Brain pericyte (primary cell): ENCODE measurements around the gene PPP2R5C.
"Not testable (repeated sequence)": the region's sequence is repeated elsewhere in the genome, so short reads cannot be mapped to it uniquely, and the experiment has no call there.

Experiments
- DNase-seq: peaks from one replicate; pipeline ENCODE4 v3.0.0-alpha.2; 2012; ENCODE audit warnings: low read depth, low spot score

The PPP2R5C gene

DNA sequence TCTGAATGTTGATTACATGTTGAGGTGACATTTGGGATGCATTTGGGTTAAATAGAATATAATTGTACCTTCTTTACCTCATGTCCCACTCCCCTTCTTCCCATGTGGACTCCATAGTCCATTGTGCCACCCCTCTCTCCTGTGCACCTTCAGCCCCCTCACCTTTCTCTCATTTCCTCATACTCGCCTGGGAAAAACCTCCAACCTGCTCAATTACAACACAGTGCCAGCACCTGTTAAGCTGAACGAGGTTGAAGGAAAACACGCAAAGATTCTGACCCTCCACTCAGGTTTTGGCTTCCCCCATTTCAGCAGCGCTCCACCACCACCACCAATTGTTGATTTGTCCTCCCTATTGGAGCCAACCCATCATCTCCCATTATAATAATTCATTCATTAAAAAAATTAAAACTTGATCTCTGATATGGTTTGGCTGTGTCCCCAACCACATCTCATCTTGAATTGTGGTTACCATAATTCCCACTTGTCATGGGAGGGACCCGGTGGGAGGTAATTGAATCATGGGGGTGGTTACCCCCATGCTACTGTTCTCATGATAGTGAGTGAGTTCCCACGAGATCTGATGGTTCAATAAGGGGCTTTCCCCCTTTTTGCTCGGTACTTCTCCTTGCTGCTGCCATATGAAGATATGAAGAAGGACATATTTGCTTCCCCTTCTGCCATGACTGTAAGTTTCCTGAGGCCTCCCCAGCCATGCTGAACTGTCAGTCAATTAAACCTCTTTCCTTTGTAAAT lies 33.7 kb upstream of the PPP2R5C start:
- no peak for DNase-seq

- no peak for DNase-seq
These were observed 33.2 kb upstream of the PPP2R5C start for GRCh38 chr14:101728367-101728742.

DNA sequence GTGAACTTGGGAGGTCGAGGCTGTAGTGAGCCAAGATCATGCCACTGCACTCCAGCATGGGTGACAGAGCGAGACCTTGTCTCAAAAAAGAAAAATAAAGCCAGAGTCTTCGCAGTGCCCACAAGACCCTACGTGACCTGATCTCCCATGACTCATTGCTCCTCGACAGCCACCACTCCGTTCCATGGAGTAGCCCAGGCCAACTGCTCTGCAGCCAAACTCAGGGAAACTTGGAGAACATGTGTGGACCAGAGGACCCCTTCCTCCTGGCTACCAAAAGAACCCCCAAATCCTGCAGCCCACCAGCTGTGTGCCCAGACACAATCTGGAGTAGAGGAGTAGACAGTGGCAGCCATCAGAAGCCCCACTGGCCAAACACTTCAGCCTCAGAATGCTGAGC lies 32.1 kb upstream of the PPP2R5C start:
- DNase-seq = no peak

DNA sequence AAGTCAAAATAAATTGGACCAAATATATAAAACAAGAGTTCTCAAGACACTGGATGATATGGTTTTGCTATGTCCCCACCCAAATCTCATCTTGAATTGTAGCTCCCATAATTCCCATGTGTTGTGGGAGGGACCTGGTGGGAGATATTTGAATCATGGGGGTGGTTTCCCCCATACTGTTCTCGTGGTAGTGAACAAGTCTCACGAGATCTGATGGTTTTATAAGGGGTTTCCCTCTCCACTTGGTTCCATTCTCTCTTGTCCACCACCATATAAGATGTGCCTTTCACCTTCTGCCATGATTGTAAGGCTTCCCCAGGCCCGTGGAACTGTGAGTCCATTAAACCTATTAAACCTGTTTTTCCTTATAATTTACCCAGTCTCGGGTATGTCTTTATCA lies 31.4 kb upstream of the PPP2R5C start:
- not testable (repeated sequence) for DNase-seq

- DNase-seq = no peak
These were observed 30.8 kb upstream of the PPP2R5C start for GRCh38 chr14:101730626-101731186.

DNA sequence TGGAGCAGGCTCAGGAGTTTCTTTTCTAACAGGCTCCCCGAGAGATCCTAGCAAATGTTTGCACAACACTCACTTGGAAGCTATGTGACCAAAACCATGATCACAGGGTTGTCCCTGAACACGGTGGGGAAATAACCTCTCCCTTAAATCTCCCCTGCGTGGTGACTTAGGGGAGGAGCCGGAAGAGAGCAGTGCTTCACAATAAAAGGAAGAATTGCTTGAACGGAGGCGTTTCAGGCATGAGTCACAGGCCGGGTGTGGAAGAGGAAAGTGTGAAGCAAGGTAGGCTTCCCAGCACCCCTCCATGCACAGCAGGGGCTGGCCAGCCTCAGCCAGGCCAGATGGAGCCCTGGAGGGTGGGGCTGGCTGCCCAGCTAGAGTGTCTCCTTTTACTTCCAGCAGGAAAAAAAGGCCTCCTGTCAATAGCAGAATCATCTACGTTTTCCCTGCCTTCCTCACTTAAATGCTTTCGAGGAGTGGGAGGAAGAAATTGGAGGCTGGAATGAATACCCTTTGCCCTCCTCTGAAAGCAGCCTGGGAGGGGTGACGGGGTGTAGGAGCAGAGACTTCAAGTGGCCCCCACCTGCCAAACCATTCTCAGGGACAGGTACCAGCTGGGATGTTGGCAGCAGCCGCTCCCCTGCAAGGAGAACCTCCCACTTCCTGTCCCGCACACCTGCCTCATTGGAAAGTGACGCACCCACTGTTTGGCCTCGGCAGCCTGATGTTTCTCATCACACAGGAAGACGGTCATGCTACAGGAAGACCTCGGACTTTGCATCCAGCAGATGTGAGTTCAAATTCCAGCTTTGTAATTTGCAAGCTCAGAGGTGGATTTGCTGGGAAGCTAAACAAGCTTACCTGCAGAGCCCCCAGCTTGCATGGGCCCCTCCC lies 30.1 kb upstream of the PPP2R5C start:
- no peak for DNase-seq

- DNase-seq = no peak
These were observed 29.4 kb upstream of the PPP2R5C start for GRCh38 chr14:101732118-101732517.

DNA sequence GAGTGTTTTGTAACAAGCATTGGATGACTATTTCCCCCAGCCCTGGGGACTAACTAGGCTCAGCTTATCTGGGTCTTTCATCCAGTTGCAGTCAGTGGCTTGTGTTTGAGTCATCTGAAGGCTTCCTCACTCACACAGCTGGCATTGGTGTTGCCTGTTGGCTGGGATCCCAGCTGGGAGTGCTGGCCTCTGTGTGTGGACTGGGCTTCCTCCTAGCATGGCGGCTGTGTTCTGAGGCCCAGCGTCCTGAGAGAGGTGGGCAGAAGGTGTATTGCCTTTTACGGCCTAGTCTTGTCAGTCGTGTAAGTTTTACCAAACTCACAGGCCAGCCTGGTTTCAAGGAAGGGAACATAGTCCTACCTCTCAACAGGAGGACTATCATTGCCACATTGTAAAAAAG lies 28.3 kb upstream of the PPP2R5C start:
- DNase-seq = no peak

GRCh38 chr14:101734246-101734847 lies 27.2 kb upstream of the PPP2R5C start:
- DNase-seq = no peak

DNA sequence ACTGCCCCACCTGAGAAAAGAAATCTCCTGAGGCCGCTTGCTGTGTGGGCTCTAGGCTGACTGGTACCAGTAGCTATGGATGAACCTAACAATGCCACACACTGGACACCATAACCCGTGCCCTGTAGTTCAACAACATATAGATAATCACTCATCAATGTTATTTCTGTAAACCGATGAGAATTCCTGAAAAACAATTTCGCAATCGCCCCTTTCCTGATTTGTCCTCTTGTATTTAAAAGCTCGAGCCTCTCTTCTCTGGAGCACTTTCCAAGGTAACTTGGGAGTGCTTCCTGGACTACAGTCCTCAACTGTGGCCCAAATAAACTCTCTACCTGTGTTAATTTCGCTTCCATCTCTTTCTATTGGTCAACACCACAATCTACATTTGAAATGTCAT lies 26.1 kb upstream of the PPP2R5C start:
- DNase-seq = no peak

DNA sequence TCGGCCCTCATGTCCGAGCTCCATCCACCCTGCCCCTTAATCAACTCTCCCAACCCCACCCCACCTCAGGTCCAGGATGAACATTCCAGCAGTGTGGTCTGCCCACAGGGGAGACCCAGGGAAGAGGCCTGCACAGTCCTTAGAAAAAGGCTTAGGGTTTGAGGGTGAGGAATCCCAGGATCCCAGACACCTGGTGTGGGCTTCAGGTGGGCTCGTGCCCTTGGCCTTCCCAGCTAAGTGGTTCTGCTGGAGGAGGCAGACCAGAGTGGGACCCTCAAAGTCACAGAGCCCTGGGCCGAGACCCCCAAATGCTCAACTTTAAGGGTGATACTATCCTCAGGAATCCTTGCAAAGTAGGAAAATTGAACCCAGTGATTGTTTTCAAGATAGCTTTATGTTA lies 25.4 kb upstream of the PPP2R5C start:
- no peak for DNase-seq

- no peak for DNase-seq
These were observed 24.9 kb upstream of the PPP2R5C start for GRCh38 chr14:101736585-101736984.

- no peak for DNase-seq
These were observed 23.8 kb upstream of the PPP2R5C start for GRCh38 chr14:101737414-101738339.

GRCh38 chr14:101738703-101739320 lies 22.7 kb upstream of the PPP2R5C start:
- no peak for DNase-seq

GRCh38 chr14:101739446-101740141 lies 21.9 kb upstream of the PPP2R5C start:
- no peak for DNase-seq

- no peak for DNase-seq
These were observed 20.5 kb upstream of the PPP2R5C start for GRCh38 chr14:101740981-101741380.

DNA sequence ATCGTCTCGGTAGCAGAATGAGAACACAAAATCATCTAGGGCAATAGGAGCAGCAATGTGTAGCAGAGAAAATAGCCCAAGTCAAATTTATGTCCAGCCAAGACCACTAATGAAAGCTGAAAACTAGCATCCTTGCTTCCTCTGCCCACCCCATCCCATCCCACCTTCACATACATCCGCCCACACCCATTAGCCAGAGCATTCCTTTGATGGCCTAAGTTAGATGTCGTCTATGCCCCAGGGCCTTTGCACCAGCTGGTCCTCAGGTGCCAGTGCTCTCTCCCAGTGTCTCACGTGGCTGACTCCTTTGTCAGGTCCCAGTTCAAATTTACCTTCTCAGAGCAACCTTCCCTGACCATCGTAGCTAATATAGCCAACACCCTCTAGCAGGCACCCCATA lies 17.8 kb upstream of the PPP2R5C start:
- no peak for DNase-seq

- not testable (repeated sequence) for DNase-seq
These were observed 17.1 kb upstream of the PPP2R5C start for GRCh38 chr14:101744382-101744781.

DNA sequence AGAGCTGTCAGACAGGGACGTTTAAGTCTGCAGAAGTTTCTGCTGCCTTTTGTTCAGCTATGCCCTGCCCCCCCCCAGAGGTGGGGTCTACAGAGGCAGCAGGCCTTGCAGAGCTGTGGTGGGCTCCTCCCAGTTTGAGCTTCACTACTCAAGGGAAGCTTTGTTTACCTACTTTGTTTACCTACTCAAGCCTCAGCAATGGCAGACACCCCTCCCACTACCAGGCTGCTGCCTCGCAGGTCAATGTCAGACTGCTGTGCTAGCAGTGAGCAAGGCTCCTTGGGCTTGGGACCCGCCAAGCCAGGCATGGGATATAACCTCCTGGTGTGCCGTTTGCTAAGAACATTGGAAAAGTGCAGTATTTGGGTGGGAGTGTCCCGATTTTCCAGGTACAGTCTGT lies 11.8 kb upstream of the PPP2R5C start:
- not testable (repeated sequence) for DNase-seq

- DNase-seq = no peak
These were observed 6.6 kb upstream of the PPP2R5C start for GRCh38 chr14:101754893-101755292.
